Sigmoid colon (tissue), 7 donors: Measurements from ENCODE around the gene CD37. TPM values are rescaled to one million over a fixed set of nuclear protein-coding genes. Genes with fewer than 3 reads are reported as not detected.
"Not testable (repeated sequence)": the region's sequence is repeated elsewhere in the genome, so short reads cannot be mapped to it uniquely, and the experiment has no call there.

Experiments
- DNase-seq: peaks from one replicate; pipeline ENCODE4 v3.0.0-alpha.2; 2019
- H3K27ac ChIP-seq, 4 donors: fragments of 200-600 bp; sonication (generic); one replicate each; pipeline ENCODE4 v1.5.1; 2016 to 2019; ENCODE audit warnings: mild to moderate bottlenecking in 1 of 4
- H3K27me3 ChIP-seq, 3 donors: fragments of 200-600 bp; sonication (generic); one replicate each; pipeline ENCODE4 v1.5.1; 2019; ENCODE audit warnings: mild to moderate bottlenecking in 1 of 3
- H3K36me3 ChIP-seq, 4 donors: fragments of 200-600 bp; sonication (generic); one replicate each; pipeline ENCODE4 v1.5.1; 2016 to 2019
- H3K4me1 ChIP-seq, 4 donors: fragments of 200-600 bp; sonication (generic); one replicate each; pipeline ENCODE4 v1.5.1; 2017 to 2019
- H3K4me3 ChIP-seq, 4 donors: fragments of 200-600 bp; sonication (generic); one replicate each; pipeline ENCODE4 v1.5.1; 2017 to 2019; ENCODE audit warnings: mild to moderate bottlenecking in 2 of 4, moderate library complexity in 1 of 4
- H3K9me3 ChIP-seq, 4 donors: fragments of 200-600 bp in 3 of 4; sonication (generic) in 3 of 4; one replicate each; pipeline versions ENCODE4 v1.5.1 to v1.6.1; 2013 to 2019
- EP300 ChIP-seq, 4 donors: sonication (generic); formaldehyde crosslinking; IDR thresholded peaks; one replicate each; pipeline ENCODE4 v1.6.1; 2017; ENCODE audit warnings: antibody characterized with exemption in 4 of 4
- POLR2A ChIP-seq, 2 donors: fragments of 450-650 bp; IDR thresholded peaks; one replicate each; pipeline ENCODE4 v1.6.1; 2016; ENCODE audit warnings: antibody characterized with exemption in 2 of 2, mild to moderate bottlenecking in 2 of 2, moderate library complexity in 2 of 2
- POLR2AphosphoS5 ChIP-seq, 4 donors: sonication (generic); formaldehyde crosslinking; IDR thresholded peaks; one replicate each; pipeline ENCODE4 v1.6.1; 2017; ENCODE audit warnings: antibody characterized with exemption in 4 of 4
- WGBS, 2 donors: extraction: QIAGEN DNeasy Blood & Tissue Kit; methylation state at CpG; one replicate each; pipeline ENCODE4 v1.1.7; 2013; 5-methylcytosine and 5-hydroxymethylcytosine counted together
- intact Hi-C: fragments of 100-400 bp; cut with DNase I; formaldehyde crosslinking; loops from one replicate; pipeline ENCODE4 v1.15.1; 2023
- polyA plus RNA-seq, 3 donors: library from polyadenylated mRNA; stranded (reverse); fragments of 200-250 nt; gene quantifications; one replicate each; pipeline ENCODE4 v1.2.3, GENCODE V29; 2013
- total RNA-seq, 4 donors: library from RNA; depleted of rRNA; stranded (reverse); fragments of >200 nt; gene quantifications; one replicate each; pipeline ENCODE4 v1.1.0, GENCODE V29; 2016
- TF ChIP-seq, protein P1 (sequence below), 4 experiments: fragments of 450-650 bp in 3 of 4; fragments of 200-600 bp in 1 of 4; IDR thresholded peaks; one replicate each; pipeline ENCODE4 v1.5.1; 2016 to 2019; ENCODE audit warnings: antibody characterized with exemption in 4 of 4, mild to moderate bottlenecking in 3 of 4, moderate library complexity in 2 of 4
- donor health status: healthy with polysubstance abuse.
- donor health status: Bipolar disorder and iron deficiency.
- donor health status: healthy.

The CD37 gene, protein sequence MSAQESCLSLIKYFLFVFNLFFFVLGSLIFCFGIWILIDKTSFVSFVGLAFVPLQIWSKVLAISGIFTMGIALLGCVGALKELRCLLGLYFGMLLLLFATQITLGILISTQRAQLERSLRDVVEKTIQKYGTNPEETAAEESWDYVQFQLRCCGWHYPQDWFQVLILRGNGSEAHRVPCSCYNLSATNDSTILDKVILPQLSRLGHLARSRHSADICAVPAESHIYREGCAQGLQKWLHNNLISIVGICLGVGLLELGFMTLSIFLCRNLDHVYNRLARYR
- total RNA-seq, result 10 to 100 TPM in 1 of 4 donors, 1 to 10 TPM in 3; 5.8 to 10.3 (median 9.2) TPM
- 100 to 1,000 TPM in 1 of 3 donors, 10 to 100 TPM in 1, 1 to 10 TPM in 1; 7.2 to 220 (median 14.3) TPM for polyA plus RNA-seq

- Histone ChIP-seq H3K27me3 (no peaks in the 10 kb centered on the region), H3K27ac (peak within 1 kb of the TSS in 2 of 4 donors; percentile 12 to 21), H3K4me3 (peak within 1 kb of the TSS in 3 of 4 donors; percentile 14 to 34 (median 23)), H3K9me3 (no peaks in the 10 kb centered on the region), H3K36me3 (peaks cover 0 to 5% (median 0%) of the 10 kb centered on the region in 4 donors), H3K4me1 (peaks cover 0 to 22% (median 21%) of the 10 kb centered on the region in 4 donors)
- intact Hi-C loops, result no loop called here
- WGBS, 2 donors, result 43 to 77% methylated on average over 13 of the region's 13 CpGs
- DNase-seq, result no peak
- TF ChIP-seq, protein P1, sequence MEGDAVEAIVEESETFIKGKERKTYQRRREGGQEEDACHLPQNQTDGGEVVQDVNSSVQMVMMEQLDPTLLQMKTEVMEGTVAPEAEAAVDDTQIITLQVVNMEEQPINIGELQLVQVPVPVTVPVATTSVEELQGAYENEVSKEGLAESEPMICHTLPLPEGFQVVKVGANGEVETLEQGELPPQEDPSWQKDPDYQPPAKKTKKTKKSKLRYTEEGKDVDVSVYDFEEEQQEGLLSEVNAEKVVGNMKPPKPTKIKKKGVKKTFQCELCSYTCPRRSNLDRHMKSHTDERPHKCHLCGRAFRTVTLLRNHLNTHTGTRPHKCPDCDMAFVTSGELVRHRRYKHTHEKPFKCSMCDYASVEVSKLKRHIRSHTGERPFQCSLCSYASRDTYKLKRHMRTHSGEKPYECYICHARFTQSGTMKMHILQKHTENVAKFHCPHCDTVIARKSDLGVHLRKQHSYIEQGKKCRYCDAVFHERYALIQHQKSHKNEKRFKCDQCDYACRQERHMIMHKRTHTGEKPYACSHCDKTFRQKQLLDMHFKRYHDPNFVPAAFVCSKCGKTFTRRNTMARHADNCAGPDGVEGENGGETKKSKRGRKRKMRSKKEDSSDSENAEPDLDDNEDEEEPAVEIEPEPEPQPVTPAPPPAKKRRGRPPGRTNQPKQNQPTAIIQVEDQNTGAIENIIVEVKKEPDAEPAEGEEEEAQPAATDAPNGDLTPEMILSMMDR (IDR thresholded peaks at IDR 0.05), result no peak
- peak in 1 of 4 donors; percentile 9 for TF ChIP-seq POLR2AphosphoS5 (IDR thresholded peaks at IDR 0.05)
Observed at GRCh38 chr19:49335071-49335783, at the start of gene CD37. TSS of gene CD37 (plus strand) at chr19:49335406. CDS start at chr19:49335541, 135 bp downstream.

DNA sequence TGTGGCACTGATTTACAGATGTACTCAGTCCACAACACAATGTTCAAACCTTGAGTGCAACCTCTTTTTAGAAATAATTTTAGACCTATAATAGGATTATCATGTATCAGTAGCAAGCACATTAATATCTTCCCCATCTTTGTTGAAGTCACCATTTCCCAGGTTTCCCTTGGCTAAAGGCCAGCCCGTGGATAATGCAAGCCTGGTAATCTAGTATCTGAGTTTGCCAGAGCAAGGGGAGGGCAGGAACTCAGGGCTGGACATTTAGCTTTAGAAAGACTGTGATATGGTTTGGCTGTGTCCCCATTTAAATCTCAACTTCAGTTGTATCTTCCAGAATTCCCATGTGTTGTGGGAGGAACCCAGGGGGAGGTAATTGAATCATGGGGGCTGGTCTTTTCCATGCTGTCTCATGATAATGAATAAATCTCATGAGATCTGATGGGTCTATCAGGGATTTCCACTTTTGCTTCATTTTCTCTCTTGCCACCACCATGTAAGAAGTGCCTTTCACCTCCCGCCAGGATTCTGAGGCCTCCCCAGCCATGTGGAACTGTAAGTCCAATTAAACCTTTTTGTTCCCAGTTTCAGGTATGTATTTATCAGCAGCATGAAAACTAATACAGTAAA, 48.0 kb upstream of the CD37 start:
- H3K4me3 ChIP-seq, result no peak overlapping the region
- H3K36me3 ChIP-seq, result no peaks in the 10 kb centered on the region
- H3K4me1 ChIP-seq, result no peaks in the 10 kb centered on the region
- TF ChIP-seq POLR2A (IDR thresholded peaks at IDR 0.05), result no peak
- no peaks in the 10 kb centered on the region for H3K9me3 ChIP-seq
- no peak for DNase-seq
- H3K27me3 ChIP-seq, result peaks cover 0 to 5% (median 0%) of the 10 kb centered on the region in 3 donors
- intact Hi-C loops, result no loop called here
- 31 to 84% methylated on average over 2 of the region's 2 CpGs for WGBS, 2 donors
- no peak overlapping the region for H3K27ac ChIP-seq

DNA sequence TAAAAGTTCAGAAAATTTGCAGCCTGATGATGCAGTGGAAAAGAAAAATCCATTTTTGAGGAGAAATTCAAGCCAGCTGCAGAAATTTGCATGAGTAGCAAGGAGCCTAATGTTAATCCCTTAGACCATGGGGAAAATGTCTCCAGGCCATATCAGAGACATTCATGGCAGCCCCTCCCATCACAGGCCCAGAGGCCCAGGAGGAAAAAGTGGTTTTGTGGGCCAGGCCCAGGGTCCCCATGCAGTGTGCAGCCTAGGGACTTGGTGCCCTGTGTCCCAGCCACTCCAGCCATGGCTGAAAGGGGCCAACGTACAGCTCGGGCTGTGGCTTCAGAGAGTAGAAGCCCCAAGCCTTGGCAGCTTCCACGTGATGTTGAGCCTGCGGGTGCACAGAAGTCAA, 47.0 kb upstream of the CD37 start:
- H3K9me3 ChIP-seq, H3K27me3 ChIP-seq, H3K27ac ChIP-seq, H3K4me1 ChIP-seq, intact Hi-C loops, DNase-seq, H3K36me3 ChIP-seq, H3K4me3 ChIP-seq: not testable (repeated sequence)
- WGBS, 2 donors, result 92 to 94% methylated on average over 4 of the region's 4 CpGs

GRCh38 chr19:49289286-49289685, 45.9 kb upstream of the CD37 start:
- not testable (repeated sequence) for H3K9me3 ChIP-seq

GRCh38 chr19:49290517-49290916, 44.7 kb upstream of the CD37 start:
- Histone ChIP-seq H3K36me3 (peaks cover 0 to 8% (median 0%) of the 10 kb centered on the region in 4 donors), H3K4me1 (no peaks in the 10 kb centered on the region), H3K27ac (no peak overlapping the region), H3K9me3 (no peaks in the 10 kb centered on the region), H3K27me3 (no peaks in the 10 kb centered on the region), H3K4me3 (no peak overlapping the region)
- no peak for TF ChIP-seq POLR2AphosphoS5 (IDR thresholded peaks at IDR 0.05)
- DNase-seq, result no peak
- WGBS, 2 donors, result 93 to 95% methylated on average over 3 of the region's 3 CpGs
- intact Hi-C loops, result no loop called here

More at GRCh38 chr19:49289286-49289685, 45.9 kb upstream of the CD37 start:
- WGBS, 2 donors, result 47 to 51% methylated on average over 2 of the region's 2 CpGs
- H3K27ac ChIP-seq, H3K4me1 ChIP-seq, H3K4me3 ChIP-seq, DNase-seq, H3K27me3 ChIP-seq, H3K36me3 ChIP-seq, intact Hi-C loops: not testable (repeated sequence)

- no peaks in the 10 kb centered on the region for H3K9me3 ChIP-seq
- 80 to 83% methylated on average over 6 of the region's 6 CpGs for WGBS, 2 donors
- H3K4me3 ChIP-seq, result no peak overlapping the region
- no peaks in the 10 kb centered on the region for H3K4me1 ChIP-seq
- DNase-seq, result no peak
- no peak for TF ChIP-seq POLR2AphosphoS5 (IDR thresholded peaks at IDR 0.05)
- no peak for TF ChIP-seq EP300 (IDR thresholded peaks at IDR 0.05)
- TF ChIP-seq, protein P1 (IDR thresholded peaks at IDR 0.05), result no peak
- no peak for TF ChIP-seq POLR2A (IDR thresholded peaks at IDR 0.05)
- H3K27me3 ChIP-seq, result no peaks in the 10 kb centered on the region
- no peak overlapping the region for H3K27ac ChIP-seq
- H3K36me3 ChIP-seq, result peaks cover 0 to 8% (median 0%) of the 10 kb centered on the region in 4 donors
- intact Hi-C loops, result no loop called here
Observed at GRCh38 chr19:49294401-49294800, 40.8 kb upstream of the CD37 start.
